Left colon (tissue), 2 donors: ENCODE data around the gene SURF2. TPM values are rescaled to one million over a fixed set of nuclear protein-coding genes. Genes with fewer than 3 reads are reported as not detected.
"Not testable (repeated sequence)": the region's sequence is repeated elsewhere in the genome, so short reads cannot be mapped to it uniquely, and the experiment has no call there.

Source experiments
- ATAC-seq: fragments of 200-7000 bp; cut with Tn5 transposase; one replicate; pipeline ENCODE4 v1.9.1; 2020; ENCODE audit warnings: mild to moderate bottlenecking, moderate library complexity
- DNase-seq, 2 donors: peaks; one replicate each; pipeline ENCODE4 v3.0.0-alpha.2; 2020
- intact Hi-C, 2 donors: fragments of 100-400 bp; cut with DNase I in 1 of 2; cut with micrococcal nuclease in 1 of 2; formaldehyde crosslinking; loops; one replicate each; pipeline versions ENCODE4 v1.11.2 to v1.14.0; 2022; cut with DNase I, micrococcal nuclease
- long read RNA-seq: library from polyadenylated mRNA; unstranded; transcript quantifications from one replicate; pipeline ENCODE4 v2.0.0, GENCODE V29; 2021
- total RNA-seq, 2 donors: library from RNA; stranded (reverse); fragmentation: NEBNext Ultra II Directional; extraction: Animal tissue kit (Norgen Biotek cat#: 25700); gene quantifications; one replicate each; pipeline ENCODE4 v1.2.1, GENCODE V29; 2021
- donor health status: DM: no; HTN: no; CAD: no.
- donor health status: DM: yes; HTN: yes; CAD: no.

SURF2 gene
- 10 to 100 TPM in 1 of 2 donors, 1 to 10 TPM in 1; 9.5 to 10.9 TPM for total RNA-seq
- long read RNA-seq, transcript SURF2-201 (6 exons, 842 nt), result major isoform, 10 of 13 reads
- long read RNA-seq, partial matches to known transcripts, result 1 of 13 reads
- long read RNA-seq, other reads (novel, unspliced or antisense), result 2 of 13 reads

GRCh38 chr9:133356391-133357091 lies at the start of gene SURF2, which contains the start of gene SURF1:
SURF2 (plus strand) TSS chr9:133356550; CDS start chr9:133356593, 43 bp downstream.
SURF1 (minus strand) TSS chr9:133356487; CDS start chr9:133356453, 34 bp downstream.
- peak; percentile 85 to 96 for DNase-seq
- intact Hi-C loops, result no loop called here
- ATAC-seq, result peak; percentile 90

- DNase-seq, result no peak
These were observed 49.0 kb upstream of the SURF2 start for GRCh38 chr9:133307301-133307700.

GRCh38 chr9:133309608-133310007 lies 46.7 kb upstream of the SURF2 start:
- ATAC-seq (no peak), DNase-seq (no peak)
- intact Hi-C loops, result no loop called here

More at GRCh38 chr9:133307301-133307700, 49.0 kb upstream of the SURF2 start:
- no peak for ATAC-seq
- intact Hi-C loops, result no loop called here

GRCh38 chr9:133315997-133316396 lies 40.4 kb upstream of the SURF2 start:
- DNase-seq, result no peak
- ATAC-seq, result no peak
- intact Hi-C loops, result no loop called here

GRCh38 chr9:133317551-133317950 lies 38.8 kb upstream of the SURF2 start:
- intact Hi-C loops, ATAC-seq: not testable (repeated sequence)

GRCh38 chr9:133320421-133320881 lies 35.9 kb upstream of the SURF2 start:
- ATAC-seq, result no peak
- intact Hi-C loops, result no loop called here
- DNase-seq, result no peak

More at GRCh38 chr9:133317551-133317950, 38.8 kb upstream of the SURF2 start:
- DNase-seq, result not testable (repeated sequence)

- DNase-seq (no peak), ATAC-seq (no peak)
- intact Hi-C loops, result no loop called here
These were observed 34.9 kb upstream of the SURF2 start for GRCh38 chr9:133321411-133321935.

GRCh38 chr9:133322701-133323100 lies 33.6 kb upstream of the SURF2 start:
- ATAC-seq, result no peak
- DNase-seq, result no peak
- intact Hi-C loops, result no loop called here

- intact Hi-C loops, result no loop called here
- DNase-seq (no peak), ATAC-seq (no peak)
These were observed 33.1 kb upstream of the SURF2 start for GRCh38 chr9:133323211-133323610.

GRCh38 chr9:133323991-133324703 lies 32.2 kb upstream of the SURF2 start:
- DNase-seq, result peak in 1 of 2 donors; percentile 14
- intact Hi-C loops, result no loop called here

GRCh38 chr9:133327021-133327420 lies 29.3 kb upstream of the SURF2 start:
- peak in 1 of 2 donors; percentile 16 for DNase-seq
- ATAC-seq, intact Hi-C loops: not testable (repeated sequence)

More at GRCh38 chr9:133323991-133324703, 32.2 kb upstream of the SURF2 start:
- peak; percentile 37 for ATAC-seq

GRCh38 chr9:133327834-133328484 lies 28.4 kb upstream of the SURF2 start:
- peak; percentile 6 for ATAC-seq
- intact Hi-C loops, result no loop called here
- DNase-seq, result peak in 1 of 2 donors; percentile 9

- DNase-seq, result peak; percentile 46 to 59
- intact Hi-C loops, result loop anchor here in 1 of 2 donors (10.0 kb wide), 1 partner anchor 145 kb away; no protein-coding TSS in a partner anchor
- ATAC-seq, result not testable (repeated sequence)
These were observed 26.8 kb upstream of the SURF2 start for GRCh38 chr9:133329306-133330156.

GRCh38 chr9:133331221-133331620 lies 25.1 kb upstream of the SURF2 start:
- intact Hi-C loops, result loop anchor here in 1 of 2 donors (10.0 kb wide), 1 partner anchor 146 kb away; no protein-coding TSS in a partner anchor
- DNase-seq (peak in 1 of 2 donors; percentile 20), ATAC-seq (no peak)

- intact Hi-C loops, result loop anchor here in 1 of 2 donors (10.0 kb wide), 1 partner anchor 147 kb away; no protein-coding TSS in a partner anchor
- ATAC-seq (no peak), DNase-seq (peak in 1 of 2 donors; percentile 18)
These were observed 24.5 kb upstream of the SURF2 start for GRCh38 chr9:133331641-133332380.

GRCh38 chr9:133332381-133332730 lies 24.0 kb upstream of the SURF2 start:
- DNase-seq (no peak), ATAC-seq (no peak)
- intact Hi-C loops, result loop anchor here in 1 of 2 donors (10.0 kb wide), 1 partner anchor 148 kb away; no protein-coding TSS in a partner anchor

- no peak for ATAC-seq
- intact Hi-C loops, result loop anchor here in 1 of 2 donors (10.0 kb wide), 1 partner anchor 148 kb away; no protein-coding TSS in a partner anchor
- peak in 1 of 2 donors; percentile 23 for DNase-seq
These were observed 23.3 kb upstream of the SURF2 start for GRCh38 chr9:133333011-133333410.
